ENCODE results near the gene CRYBG1. TPM values are rescaled to one million over a fixed set of nuclear protein-coding genes. Genes with fewer than 3 reads are reported as not detected.
"Not testable (repeated sequence)": the region's sequence is repeated elsewhere in the genome, so short reads cannot be mapped to it uniquely, and the experiment has no call there.

The CRYBG1 gene
- polyA plus RNA-seq, 4 donors = 22.1 to 29.8 (median 25.9) TPM

- no peak for DNase-seq (ENCODE audit: low read depth in 4 of 4, low spot score in 2 of 4)
Measured at GRCh38 chr6:106490436-106490835, 129.9 kb downstream of the CRYBG1 start.

DNA sequence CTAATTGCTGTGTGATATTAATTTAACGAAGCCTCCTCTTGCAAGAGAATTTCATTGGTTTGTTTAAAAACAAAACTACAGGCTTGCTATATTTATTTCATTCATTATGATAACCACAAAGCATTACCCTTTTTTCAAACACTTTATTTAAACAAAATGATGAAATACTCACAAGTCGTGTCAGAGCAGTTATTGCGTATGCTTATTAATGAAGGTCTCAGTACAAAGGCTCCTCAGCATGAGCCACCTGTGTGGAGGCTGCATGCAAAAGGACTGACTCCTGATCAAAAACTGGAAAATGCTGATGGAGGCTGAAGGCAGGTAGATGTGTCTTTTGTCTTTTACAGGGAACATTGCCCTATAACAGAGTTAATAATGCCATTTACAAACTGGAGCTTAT is 130.5 kb downstream of the CRYBG1 start:
- DNase-seq (ENCODE audit: low read depth in 4 of 4, low spot score in 2 of 4) = no peak

- DNase-seq (ENCODE audit: low read depth in 4 of 4, low spot score in 2 of 4) = no peak
Measured at GRCh38 chr6:106495014-106495413, 134.5 kb downstream of the CRYBG1 start.

GRCh38 chr6:106496823-106497222 is 136.3 kb downstream of the CRYBG1 start:
- DNase-seq (ENCODE audit: low read depth in 4 of 4, low spot score in 2 of 4) = no peak

- no peak for DNase-seq (ENCODE audit: low read depth in 4 of 4, low spot score in 2 of 4)
Measured at GRCh38 chr6:106501960-106502371, 141.4 kb downstream of the CRYBG1 start.

DNA sequence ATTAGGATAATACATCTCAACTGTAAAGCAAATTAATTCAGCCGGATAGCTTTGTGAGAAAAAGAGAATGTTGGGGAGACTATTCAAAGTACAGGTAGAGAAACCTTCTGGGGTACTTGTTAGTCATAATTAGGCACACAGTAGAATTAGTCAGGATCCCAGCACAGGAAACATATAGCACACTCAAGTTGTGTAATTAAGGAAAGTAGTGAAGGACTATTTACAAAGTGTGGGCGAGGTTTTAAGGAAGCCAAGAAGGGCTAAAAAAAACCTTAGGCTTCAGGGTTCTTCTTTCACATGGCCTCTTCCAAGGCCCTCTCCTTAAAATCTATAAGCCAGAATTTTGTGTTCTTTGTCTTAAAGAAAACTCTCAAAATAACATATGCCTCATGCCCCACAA is 142.0 kb downstream of the CRYBG1 start:
- DNase-seq (ENCODE audit: low read depth in 4 of 4, low spot score in 2 of 4) = no peak

DNA sequence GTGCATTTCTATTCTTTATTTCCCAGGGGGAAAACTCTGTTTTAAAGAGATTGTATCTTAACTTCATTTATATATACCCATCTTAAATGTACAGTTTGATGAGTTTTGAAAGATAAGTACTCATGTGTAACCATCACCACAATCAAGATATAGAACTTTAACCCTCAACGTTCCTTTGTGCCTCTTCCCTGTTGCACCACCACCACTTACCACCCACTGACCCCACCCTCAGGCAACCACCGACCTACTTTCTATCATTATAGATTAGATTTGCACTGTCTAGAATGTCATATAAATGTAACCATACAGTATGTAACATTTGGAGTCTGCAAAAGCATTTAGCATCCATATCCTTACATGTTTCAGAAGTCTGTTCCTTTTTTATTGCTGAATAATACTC is 147.8 kb downstream of the CRYBG1 start:
- DNase-seq (ENCODE audit: low read depth in 4 of 4, low spot score in 2 of 4) = no peak

- no peak for DNase-seq (ENCODE audit: low read depth in 4 of 4, low spot score in 2 of 4)
Measured at GRCh38 chr6:106508834-106509233, 148.3 kb downstream of the CRYBG1 start.

DNA sequence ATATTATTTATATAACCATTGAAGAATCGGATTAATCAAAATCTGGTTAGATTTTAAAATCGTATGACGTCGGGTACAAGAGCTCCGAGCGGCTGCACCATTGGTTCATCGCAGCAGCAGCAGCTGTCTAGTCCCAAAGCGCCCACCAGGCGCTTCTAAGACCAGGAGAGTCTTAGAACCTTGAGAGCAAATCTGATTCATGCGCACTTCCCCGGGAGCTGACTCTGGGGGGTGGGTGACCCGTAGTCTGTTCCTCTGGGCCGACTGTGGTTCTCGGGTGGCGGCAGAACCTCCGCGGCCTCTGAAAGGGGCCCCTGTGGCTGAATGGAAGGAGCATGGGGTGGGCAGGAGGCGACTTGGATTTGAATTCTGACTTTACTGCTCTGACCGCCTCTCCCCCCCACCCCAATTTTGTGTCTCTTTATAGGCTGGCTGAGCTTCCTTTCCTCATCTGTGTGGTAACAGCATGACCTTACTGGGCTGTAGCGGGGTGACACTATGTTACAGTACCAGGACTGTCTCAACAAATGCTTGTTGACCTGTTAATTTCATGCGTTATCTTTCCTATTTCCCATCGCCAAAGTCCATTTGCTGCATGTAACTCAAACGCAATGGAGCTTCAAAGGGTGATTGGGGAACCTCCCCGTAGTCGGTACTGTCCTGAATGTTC is 149.0 kb downstream of the CRYBG1 start:
- DNase-seq (ENCODE audit: low read depth in 4 of 4, low spot score in 2 of 4) = no peak

GRCh38 chr6:106510090-106510970 is 149.8 kb downstream of the CRYBG1 start:
- peak in 1 of 4 donors; percentile 25 for DNase-seq (ENCODE audit: low read depth in 4 of 4, low spot score in 2 of 4)

GRCh38 chr6:106511288-106512047 is 151.0 kb downstream of the CRYBG1 start:
- no peak for DNase-seq (ENCODE audit: low read depth in 4 of 4, low spot score in 2 of 4)

DNA sequence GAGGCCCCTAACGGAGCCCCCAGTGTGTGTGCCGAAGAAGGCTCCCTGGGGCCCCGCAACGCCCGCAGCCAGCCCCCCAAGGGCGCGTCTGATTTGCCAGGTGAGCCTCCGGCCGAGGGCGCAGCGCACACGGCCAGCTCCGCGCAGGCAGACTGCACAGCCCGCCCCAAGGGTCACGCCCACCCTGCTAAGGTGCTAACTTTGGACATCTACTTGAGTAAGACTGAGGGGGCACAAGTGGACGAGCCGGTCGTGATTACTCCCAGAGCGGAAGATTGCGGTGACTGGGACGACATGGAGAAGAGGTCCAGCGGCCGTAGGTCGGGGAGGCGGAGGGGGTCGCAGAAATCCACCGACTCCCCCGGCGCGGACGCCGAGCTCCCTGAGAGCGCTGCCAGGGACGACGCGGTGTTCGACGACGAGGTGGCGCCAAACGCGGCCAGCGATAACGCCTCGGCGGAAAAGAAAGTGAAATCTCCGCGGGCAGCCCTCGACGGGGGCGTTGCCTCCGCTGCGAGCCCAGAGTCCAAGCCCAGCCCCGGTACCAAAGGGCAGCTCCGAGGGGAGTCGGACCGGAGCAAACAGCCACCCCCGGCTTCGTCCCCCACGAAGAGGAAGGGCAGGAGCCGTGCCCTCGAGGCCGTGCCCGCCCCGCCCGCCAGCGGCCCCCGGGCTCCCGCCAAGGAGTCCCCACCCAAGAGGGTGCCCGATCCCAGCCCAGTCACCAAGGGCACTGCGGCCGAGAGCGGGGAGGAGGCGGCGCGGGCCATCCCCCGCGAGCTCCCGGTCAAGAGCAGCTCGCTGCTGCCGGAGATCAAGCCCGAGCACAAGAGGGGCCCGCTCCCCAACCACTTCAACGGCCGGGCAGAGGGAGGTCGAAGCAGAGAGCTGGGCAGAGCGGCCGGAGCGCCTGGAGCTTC is 151.8 kb downstream of the CRYBG1 start:
- DNase-seq (ENCODE audit: low read depth in 4 of 4, low spot score in 2 of 4) = no peak

DNA sequence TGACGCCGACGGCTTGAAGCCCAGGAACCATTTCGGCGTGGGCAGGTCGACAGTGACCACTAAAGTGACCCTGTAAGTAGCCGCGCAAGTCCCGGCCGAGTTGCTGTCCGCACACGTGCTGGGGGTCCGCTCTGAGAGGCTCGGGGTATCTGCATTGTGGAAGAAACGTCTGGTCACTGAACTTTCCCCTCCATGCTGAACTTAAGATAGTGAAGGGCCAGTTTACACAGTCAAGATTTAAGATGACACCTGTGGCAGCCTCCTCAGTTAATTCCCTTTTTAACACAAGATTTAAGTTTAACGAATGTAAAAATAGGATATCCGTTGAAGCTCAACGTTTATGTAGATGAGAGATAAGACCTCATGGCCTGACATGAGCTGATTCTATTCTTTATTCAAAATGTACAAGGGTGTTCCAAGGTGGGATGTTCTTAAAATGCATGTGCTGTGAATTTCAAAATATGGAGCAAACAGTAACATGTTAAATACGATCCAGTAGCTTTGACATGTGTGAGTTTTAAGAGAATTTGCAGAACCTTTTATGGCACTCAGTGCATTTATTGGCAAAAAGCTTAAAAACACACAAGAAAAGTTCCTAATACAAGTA is 152.6 kb downstream of the CRYBG1 start:
- peak in 1 of 4 donors; percentile 23 for DNase-seq (ENCODE audit: low read depth in 4 of 4, low spot score in 2 of 4)

- DNase-seq (ENCODE audit: low read depth in 4 of 4, low spot score in 2 of 4) = no peak
Measured at GRCh38 chr6:106513808-106514582, 153.5 kb downstream of the CRYBG1 start.

GRCh38 chr6:106514583-106514885 is 154.0 kb downstream of the CRYBG1 start:
- no peak for DNase-seq (ENCODE audit: low read depth in 4 of 4, low spot score in 2 of 4)

DNA sequence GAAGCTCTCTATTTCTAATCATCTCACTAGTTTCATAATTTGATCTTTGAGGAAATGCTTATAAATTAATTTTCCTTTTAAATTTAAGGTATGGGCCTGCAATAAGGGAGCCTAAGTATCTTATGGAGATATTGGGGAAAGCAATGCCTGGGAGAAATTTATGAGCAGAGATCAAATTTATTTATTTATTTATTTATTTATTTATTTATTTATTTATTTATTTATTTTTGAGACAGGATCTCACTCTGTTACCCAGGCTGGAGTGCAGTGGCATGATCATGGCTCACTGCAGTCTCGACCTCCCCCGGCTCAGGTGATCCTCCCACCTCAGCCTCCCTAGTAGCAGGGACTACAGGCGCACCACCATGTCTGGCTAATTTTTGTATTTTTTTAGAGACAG is 155.1 kb downstream of the CRYBG1 start:
- DNase-seq (ENCODE audit: low read depth in 4 of 4, low spot score in 2 of 4) = not testable (repeated sequence)

- DNase-seq (ENCODE audit: low read depth in 4 of 4, low spot score in 2 of 4) = no peak
Measured at GRCh38 chr6:106516616-106517015, 156.1 kb downstream of the CRYBG1 start.

GRCh38 chr6:106517706-106518105 is 157.2 kb downstream of the CRYBG1 start:
- DNase-seq (ENCODE audit: low read depth in 4 of 4, low spot score in 2 of 4) = no peak

DNA sequence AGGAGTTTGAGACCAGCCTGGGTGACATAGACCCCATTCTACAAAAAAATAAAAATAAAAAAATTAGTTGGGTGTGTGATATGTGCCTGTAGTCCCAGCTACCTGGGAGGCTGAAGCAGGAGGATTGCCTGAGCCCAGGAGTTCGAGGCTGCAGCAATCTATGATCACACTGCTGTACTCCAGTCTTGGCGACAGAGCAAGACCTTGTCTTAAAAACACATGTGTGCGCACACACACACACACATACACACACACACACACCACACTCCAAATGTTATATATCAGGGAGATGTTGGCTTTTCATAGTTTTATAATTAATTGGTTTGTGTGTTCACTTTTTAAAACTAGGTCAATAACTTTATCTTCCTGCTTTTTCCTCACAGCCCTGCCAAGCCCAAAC is 158.2 kb downstream of the CRYBG1 start:
- no peak for DNase-seq (ENCODE audit: low read depth in 4 of 4, low spot score in 2 of 4)

Measured in left renal cortex interstitium (tissue), 4 donors.